ENCODE results near the gene CDH23.

DNA sequence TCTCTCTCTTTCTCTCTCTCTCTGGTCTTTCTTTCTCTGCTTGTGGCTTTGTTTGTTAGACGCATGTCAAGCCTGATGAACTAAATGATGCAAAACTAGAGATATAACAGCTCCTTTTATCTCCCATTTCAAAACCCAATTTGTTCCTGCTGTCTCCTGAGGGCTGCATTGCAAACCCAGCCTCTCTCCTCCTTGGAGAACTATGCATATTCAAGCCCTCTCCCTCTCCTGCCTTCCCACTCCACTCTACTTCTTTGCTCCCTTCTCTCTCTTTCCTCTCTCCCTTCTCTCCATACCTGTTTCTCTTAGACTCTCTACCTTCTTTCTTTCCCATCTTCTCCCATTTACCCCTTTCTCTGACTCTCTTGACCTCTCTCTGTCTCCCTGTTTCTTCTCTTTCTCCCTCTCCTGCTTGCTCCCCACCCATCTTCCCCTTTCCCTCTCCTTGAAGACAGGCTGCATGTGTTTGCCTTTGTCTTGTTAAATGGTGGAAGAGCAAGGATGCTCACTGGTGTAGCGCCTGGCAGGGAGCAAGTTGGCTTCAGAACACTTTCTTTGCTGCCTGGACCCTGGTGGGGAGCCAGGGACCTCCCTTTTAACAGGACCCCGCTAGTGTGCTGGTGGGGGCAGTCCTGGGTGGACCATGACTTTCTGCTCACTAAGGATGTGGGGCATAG is 142.9 kb downstream of the CDH23 start:
- TF ChIP-seq POLR2A (IDR thresholded peaks at IDR 0.05), result no peak
- no peak for TF ChIP-seq CTCF (IDR thresholded peaks at IDR 0.05 in 8 of 11, conservative IDR thresholded peaks at IDR 0.05 in 3 of 11)
